Right ventricle myocardium superior (tissue), 1 donor: Measurements from ENCODE around the gene SIRPD. TPM values are rescaled to one million over a fixed set of nuclear protein-coding genes. Genes with fewer than 3 reads are reported as not detected.

Experiments
- total RNA-seq: library from RNA; stranded (reverse); fragmentation: NEBNext Ultra II Directional; extraction: Animal tissue kit (Norgen Biotek cat#: 25700); gene quantifications from one replicate; pipeline ENCODE4 v1.2.1, GENCODE V29; 2021
- donor health status: DM: no; HTN: yes; CAD: no; lungs with severe emphysema.

SIRPD gene
- total RNA-seq, 1 donor from 2014 or later = not detected

Other genes starting within 250 kb of the SIRPD start
- gene SDCBP2, start 228.6 kb downstream of the SIRPD start, total RNA-seq = 2.5 TPM
- gene FKBP1A, start 164.7 kb downstream of the SIRPD start, total RNA-seq = 112 TPM
- 55.8 TPM for gene NSFL1C, start 90.9 kb downstream of the SIRPD start, total RNA-seq
- 3.1 TPM for gene SIRPB2, start 66.3 kb downstream of the SIRPD start, total RNA-seq
- 0.35 TPM for gene SIRPB1, start 62.3 kb upstream of the SIRPD start, total RNA-seq
- not detected for gene SIRPG, start 100.1 kb upstream of the SIRPD start, total RNA-seq